Activated CD4-positive, alpha-beta T cell treated with anti-CD3 and anti-CD28 coated beads for 24 hours (primary cell): ENCODE measurements around the gene KCNJ15.

Experiments
- DNase-seq, 2 donors: peaks; one replicate each; pipeline ENCODE4 v3.0.0-alpha.2; 2020; ENCODE audit warnings: low read depth in 2 of 2

The KCNJ15 gene

DNA sequence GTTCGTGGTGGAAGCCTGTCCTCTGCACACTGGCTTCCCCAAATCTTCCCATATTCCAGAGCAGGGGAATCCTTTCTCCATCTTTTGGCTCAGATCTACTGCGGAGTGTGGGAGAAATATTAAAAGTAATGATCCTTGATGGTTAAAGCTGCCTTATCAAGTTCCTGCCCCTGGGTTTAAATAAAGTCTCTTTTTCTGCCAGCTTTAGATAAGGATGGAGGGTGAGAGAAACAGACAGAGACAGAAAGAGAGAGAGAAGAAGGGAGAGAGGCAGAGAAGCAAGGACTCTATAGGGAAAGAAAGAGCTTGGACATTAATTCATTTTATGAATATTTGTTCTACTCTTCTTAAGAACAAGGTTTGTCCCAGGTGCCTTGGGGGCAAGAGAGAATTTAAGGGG is 98.0 kb downstream of the KCNJ15 start:
- DNase-seq: no peak

DNA sequence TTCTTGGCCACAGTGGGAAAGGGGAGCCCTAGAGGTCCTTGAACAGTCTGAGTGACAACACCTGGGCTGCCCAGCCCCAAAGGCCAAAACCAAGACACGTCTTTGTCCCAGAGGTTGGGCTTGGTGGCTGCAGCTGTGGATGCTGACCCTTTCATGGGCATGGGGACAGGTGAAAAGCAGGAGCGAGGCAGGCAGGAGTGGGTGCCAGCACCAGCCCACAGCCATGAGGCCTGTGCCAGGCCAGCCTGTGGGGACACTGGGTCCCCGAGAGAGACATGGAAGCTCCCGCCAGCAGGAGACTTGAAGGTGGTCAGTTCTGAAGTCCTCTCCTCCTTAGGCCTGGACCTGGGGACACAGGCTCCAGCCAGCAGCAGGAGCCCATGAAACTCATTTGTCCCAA is 98.6 kb downstream of the KCNJ15 start:
- no peak for DNase-seq

DNA sequence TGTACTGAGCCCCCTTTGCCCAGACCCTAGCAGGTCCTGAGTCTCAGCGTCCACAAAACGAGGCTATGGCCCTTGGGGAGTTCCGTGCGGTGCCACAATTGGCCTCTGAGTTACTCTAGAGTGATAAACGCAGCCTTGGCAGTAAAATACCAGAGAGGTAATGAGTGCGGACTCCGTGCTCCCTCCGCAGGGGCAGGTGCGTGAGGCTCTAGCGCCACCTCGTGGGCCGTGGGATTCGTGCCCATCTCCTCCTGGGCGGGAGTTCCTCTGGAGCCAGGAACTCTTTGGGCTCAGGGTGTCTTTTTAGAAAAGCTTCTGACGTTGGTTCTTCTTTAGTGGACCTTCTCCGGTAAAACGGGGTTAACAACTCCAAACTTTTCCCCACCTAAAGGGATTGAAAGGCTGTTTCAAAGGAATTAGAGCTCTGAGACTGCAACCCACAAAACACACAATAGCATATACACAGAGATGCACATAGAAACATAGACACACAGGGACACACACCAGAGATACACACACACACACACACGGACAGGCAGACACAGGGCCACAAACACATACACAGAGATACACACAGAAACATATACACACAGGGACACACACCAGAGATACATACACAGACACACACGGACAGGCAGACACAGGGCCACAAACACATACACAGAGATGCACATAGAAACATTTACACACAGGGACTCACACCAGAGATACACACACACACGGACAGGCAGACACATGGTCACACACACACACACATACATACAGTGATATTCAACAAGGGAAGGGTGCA is 99.4 kb downstream of the KCNJ15 start:
- DNase-seq: peak; percentile 66 to 67
